ENCODE measurements around the gene MS4A10. TPM values are rescaled to one million over a fixed set of nuclear protein-coding genes. Genes with fewer than 3 reads are reported as not detected.
A peak's percentile ranks its signal among the peaks of the same experiment; 100 is the strongest.

MS4A10 gene
- total and polyA plus RNA-seq, 4 donors: not detected

- Histone ChIP-seq H3K27me3 (ENCODE audit: control insufficient read depth in 3 of 3, insufficient read depth in 3 of 3, low read length in 2 of 3) (peaks cover 0 to 9% (median 0%) of the 10 kb centered on the region in 3 donors), H3K36me3 (ENCODE audit: control insufficient read depth in 4 of 4, insufficient read depth in 4 of 4, low read length in 4 of 4) (no peaks in the 10 kb centered on the region), H3K9ac (ENCODE audit: insufficient read depth in 1 of 2, low read length in 2 of 2) (no peak overlapping the region), H3K27ac (ENCODE audit: low read depth in 1 of 2, low read length in 1 of 2) (no peak overlapping the region), H3K9me3 (ENCODE audit: control insufficient read depth in 4 of 4, insufficient read depth in 3 of 4, low read length in 3 of 4) (no peaks in the 10 kb centered on the region), H3K4me3 (no peak overlapping the region), H3K4me1 (ENCODE audit: control insufficient read depth in 5 of 5, insufficient read depth in 5 of 5, low read length in 5 of 5) (peaks cover 0 to 8% (median 0%) of the 10 kb centered on the region in 5 donors)
- peak in 2 of 3 donors; percentile 9 to 30 for DNase-seq
- WGBS, 2 donors: 37 to 40% methylated on average over 8 of the region's 8 CpGs
- TF ChIP-seq, protein P1, sequence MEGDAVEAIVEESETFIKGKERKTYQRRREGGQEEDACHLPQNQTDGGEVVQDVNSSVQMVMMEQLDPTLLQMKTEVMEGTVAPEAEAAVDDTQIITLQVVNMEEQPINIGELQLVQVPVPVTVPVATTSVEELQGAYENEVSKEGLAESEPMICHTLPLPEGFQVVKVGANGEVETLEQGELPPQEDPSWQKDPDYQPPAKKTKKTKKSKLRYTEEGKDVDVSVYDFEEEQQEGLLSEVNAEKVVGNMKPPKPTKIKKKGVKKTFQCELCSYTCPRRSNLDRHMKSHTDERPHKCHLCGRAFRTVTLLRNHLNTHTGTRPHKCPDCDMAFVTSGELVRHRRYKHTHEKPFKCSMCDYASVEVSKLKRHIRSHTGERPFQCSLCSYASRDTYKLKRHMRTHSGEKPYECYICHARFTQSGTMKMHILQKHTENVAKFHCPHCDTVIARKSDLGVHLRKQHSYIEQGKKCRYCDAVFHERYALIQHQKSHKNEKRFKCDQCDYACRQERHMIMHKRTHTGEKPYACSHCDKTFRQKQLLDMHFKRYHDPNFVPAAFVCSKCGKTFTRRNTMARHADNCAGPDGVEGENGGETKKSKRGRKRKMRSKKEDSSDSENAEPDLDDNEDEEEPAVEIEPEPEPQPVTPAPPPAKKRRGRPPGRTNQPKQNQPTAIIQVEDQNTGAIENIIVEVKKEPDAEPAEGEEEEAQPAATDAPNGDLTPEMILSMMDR (IDR thresholded peaks at IDR 0.05; ENCODE audit: control extremely low read depth, extremely low read depth): no peak
- no peak for ATAC-seq (ENCODE audit: insufficient read depth, low FRiP score)
Observed at GRCh38 chr11:60810569-60810968, 25.4 kb downstream of the MS4A10 start.

- TF ChIP-seq, protein P1 (IDR thresholded peaks at IDR 0.05; ENCODE audit: control extremely low read depth, extremely low read depth): no peak
- WGBS, 2 donors: 85 to 100% methylated on average over 1 of the region's 1 CpG
- peaks cover 0 to 13% (median 5%) of the 10 kb centered on the region in 4 donors for H3K9me3 ChIP-seq (ENCODE audit: control insufficient read depth in 4 of 4, insufficient read depth in 3 of 4, low read length in 3 of 4)
- no peak overlapping the region for H3K27ac ChIP-seq (ENCODE audit: low read depth in 1 of 2, low read length in 1 of 2)
- DNase-seq: no peak
- H3K36me3 ChIP-seq (ENCODE audit: control insufficient read depth in 4 of 4, insufficient read depth in 4 of 4, low read length in 4 of 4): no peaks in the 10 kb centered on the region
- H3K27me3 ChIP-seq (ENCODE audit: control insufficient read depth in 3 of 3, insufficient read depth in 3 of 3, low read length in 2 of 3): peaks cover 0 to 9% (median 0%) of the 10 kb centered on the region in 3 donors
- no peak overlapping the region for H3K4me3 ChIP-seq
- no peak for ATAC-seq (ENCODE audit: insufficient read depth, low FRiP score)
- H3K4me1 ChIP-seq (ENCODE audit: control insufficient read depth in 5 of 5, insufficient read depth in 5 of 5, low read length in 5 of 5): peaks cover 0 to 8% (median 0%) of the 10 kb centered on the region in 5 donors
- no peak overlapping the region for H3K9ac ChIP-seq (ENCODE audit: insufficient read depth in 1 of 2, low read length in 2 of 2)
Observed at GRCh38 chr11:60813324-60813723, 28.2 kb downstream of the MS4A10 start.

DNA sequence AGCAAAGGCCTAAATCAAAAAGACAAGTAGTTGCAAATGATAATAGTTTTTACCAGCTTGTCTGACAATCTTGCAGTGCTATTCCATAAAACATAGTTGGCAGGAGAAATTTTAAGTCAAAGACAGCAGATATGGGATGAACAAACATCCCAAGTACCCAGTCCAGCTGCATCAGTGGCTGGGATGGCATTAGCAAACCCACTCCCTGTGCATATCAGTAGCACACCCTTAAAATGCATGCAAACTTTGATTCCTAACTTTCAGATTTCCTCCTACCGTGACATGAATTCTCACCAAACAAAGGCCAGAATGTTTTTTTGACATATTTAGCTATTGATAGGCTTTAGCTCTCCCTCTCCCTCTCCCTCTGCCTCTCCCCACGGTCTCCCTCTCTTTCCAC is 29.0 kb downstream of the MS4A10 start:
- H3K4me1 ChIP-seq (ENCODE audit: control insufficient read depth in 5 of 5, insufficient read depth in 5 of 5, low read length in 5 of 5): peaks cover 0 to 8% (median 0%) of the 10 kb centered on the region in 5 donors
- peaks cover 0 to 13% (median 5%) of the 10 kb centered on the region in 4 donors for H3K9me3 ChIP-seq (ENCODE audit: control insufficient read depth in 4 of 4, insufficient read depth in 3 of 4, low read length in 3 of 4)
- TF ChIP-seq, protein P1 (IDR thresholded peaks at IDR 0.05; ENCODE audit: control extremely low read depth, extremely low read depth): no peak
- H3K27me3 ChIP-seq (ENCODE audit: control insufficient read depth in 3 of 3, insufficient read depth in 3 of 3, low read length in 2 of 3): peaks cover 0 to 15% (median 0%) of the 10 kb centered on the region in 3 donors
- WGBS, 2 donors: 84 to 87% methylated on average over 2 of the region's 2 CpGs
- DNase-seq (no peak), ATAC-seq (ENCODE audit: insufficient read depth, low FRiP score) (no peak)
- no peak overlapping the region for H3K27ac ChIP-seq (ENCODE audit: low read depth in 1 of 2, low read length in 1 of 2)
- H3K9ac ChIP-seq (ENCODE audit: insufficient read depth in 1 of 2, low read length in 2 of 2): no peak overlapping the region
- no peak overlapping the region for H3K4me3 ChIP-seq
- H3K36me3 ChIP-seq (ENCODE audit: control insufficient read depth in 4 of 4, insufficient read depth in 4 of 4, low read length in 4 of 4): no peaks in the 10 kb centered on the region
